ENCODE results near the gene PRLR.
"Not testable (repeated sequence)": the region's sequence is repeated elsewhere in the genome, so short reads cannot be mapped to it uniquely, and the experiment has no call there.

PRLR gene

DNA sequence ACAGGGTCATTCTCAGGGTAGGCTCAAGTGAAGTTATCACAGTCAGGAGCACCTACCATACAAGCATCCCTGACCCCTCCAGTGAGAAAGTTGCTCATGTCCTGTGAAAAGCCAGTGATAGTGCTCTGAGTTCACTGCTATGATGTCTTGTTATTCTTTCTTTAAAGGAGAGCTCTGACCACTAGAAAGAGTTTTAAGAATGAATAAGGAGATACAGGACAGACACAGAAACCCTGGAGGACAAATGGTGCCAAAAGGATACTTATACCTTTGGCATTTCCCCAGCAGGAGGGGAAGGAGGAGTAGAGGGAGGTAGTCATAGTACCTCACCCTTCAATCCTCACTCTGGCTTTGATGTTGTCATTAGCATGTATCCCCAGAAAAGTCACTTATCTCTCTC lies 98.6 kb downstream of the PRLR start:
- H3K9ac ChIP-seq (ENCODE audit: low read depth, low read length): no peak overlapping the region
- H3K36me3 ChIP-seq (ENCODE audit: control insufficient read depth, insufficient read depth, low read length): no peaks in the 10 kb centered on the region
- no peak overlapping the region for H3K4me3 ChIP-seq (ENCODE audit: low read depth, low read length)
- no peaks in the 10 kb centered on the region for H3K9me3 ChIP-seq (ENCODE audit: control insufficient read depth, insufficient read depth, low read length)
- no peaks in the 10 kb centered on the region for H3K4me1 ChIP-seq (ENCODE audit: control insufficient read depth, insufficient read depth, low read length)
- no peaks in the 10 kb centered on the region for H3K27me3 ChIP-seq (ENCODE audit: control insufficient read depth, insufficient read depth, low read length)

DNA sequence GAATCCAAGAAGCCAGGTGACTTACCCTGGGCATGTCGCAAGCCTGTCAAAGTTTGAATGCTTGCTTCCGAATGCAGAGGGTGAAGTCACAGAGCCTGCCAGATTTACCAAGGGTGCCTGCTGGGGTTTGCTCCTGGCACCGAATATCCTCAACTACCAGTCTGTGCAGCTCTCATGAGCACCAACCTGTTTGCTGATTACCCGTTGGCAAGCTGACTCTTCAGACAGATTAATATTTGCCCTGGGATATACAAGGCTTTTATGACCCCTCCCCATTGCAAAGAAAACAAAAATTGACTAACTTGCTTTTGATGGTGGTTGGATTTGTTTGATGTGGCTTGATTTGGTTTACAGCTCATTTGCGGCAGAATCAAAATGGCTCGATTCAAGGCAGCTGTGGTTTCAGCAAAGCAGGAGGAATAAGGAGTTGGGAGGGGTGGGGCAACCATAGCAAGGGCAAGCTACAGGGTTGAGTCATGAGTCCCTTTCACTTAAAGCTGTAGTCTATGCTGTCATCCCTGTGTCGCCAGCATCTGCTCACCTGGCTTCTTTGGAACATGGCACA lies 100.3 kb downstream of the PRLR start:
- no peak overlapping the region for H3K9ac ChIP-seq (ENCODE audit: low read depth, low read length)
- H3K9me3 ChIP-seq (ENCODE audit: control insufficient read depth, insufficient read depth, low read length): no peaks in the 10 kb centered on the region
- H3K27me3 ChIP-seq (ENCODE audit: control insufficient read depth, insufficient read depth, low read length): no peaks in the 10 kb centered on the region
- no peaks in the 10 kb centered on the region for H3K36me3 ChIP-seq (ENCODE audit: control insufficient read depth, insufficient read depth, low read length)
- H3K4me1 ChIP-seq (ENCODE audit: control insufficient read depth, insufficient read depth, low read length): no peaks in the 10 kb centered on the region
- no peak overlapping the region for H3K4me3 ChIP-seq (ENCODE audit: low read depth, low read length)

DNA sequence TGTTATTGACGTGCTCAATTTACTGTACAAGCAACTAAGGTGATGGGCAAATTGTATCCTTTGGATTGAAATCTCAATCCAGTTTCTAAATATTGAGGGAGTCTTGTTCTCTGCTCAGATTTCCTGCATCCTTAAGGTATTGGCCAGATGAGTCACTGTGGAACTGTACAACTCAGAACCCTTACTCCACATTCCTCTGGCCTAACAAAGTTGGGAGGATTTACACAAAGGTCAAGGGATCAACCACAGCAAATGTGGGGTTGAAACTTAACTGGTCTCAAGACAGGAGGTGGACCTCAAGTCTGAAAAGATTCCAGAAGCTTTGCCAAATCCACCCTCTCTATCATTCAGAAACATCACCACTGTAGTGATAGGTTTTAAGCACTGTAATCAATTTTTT lies 101.0 kb downstream of the PRLR start:
- Histone ChIP-seq H3K4me1 (ENCODE audit: control insufficient read depth, insufficient read depth, low read length) (no peaks in the 10 kb centered on the region), H3K9me3 (ENCODE audit: control insufficient read depth, insufficient read depth, low read length) (no peaks in the 10 kb centered on the region), H3K27me3 (ENCODE audit: control insufficient read depth, insufficient read depth, low read length) (no peaks in the 10 kb centered on the region), H3K36me3 (ENCODE audit: control insufficient read depth, insufficient read depth, low read length) (no peaks in the 10 kb centered on the region), H3K4me3 (ENCODE audit: low read depth, low read length) (no peak overlapping the region), H3K9ac (ENCODE audit: low read depth, low read length) (no peak overlapping the region)

DNA sequence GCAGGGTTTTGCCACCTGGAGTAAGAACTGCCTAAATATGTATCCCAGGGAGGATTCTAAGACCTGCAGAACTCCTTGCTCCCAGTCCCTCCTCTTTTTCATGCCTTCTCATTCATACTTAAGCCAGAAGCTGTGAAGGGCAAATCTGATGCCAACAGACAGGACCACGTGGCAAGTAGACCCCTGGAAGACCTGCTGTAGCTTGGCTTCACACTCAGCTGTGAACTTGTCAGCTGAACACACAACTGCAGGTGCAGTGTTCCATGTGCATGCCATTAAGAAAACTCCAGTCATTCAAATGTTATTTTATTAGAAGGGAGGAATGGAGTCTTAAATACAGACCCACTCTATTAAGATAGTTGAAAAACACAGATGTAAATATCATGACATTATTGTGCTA lies 103.3 kb downstream of the PRLR start:
- Histone ChIP-seq H3K9me3 (ENCODE audit: control insufficient read depth, insufficient read depth, low read length) (no peaks in the 10 kb centered on the region), H3K9ac (ENCODE audit: low read depth, low read length) (no peak overlapping the region), H3K36me3 (ENCODE audit: control insufficient read depth, insufficient read depth, low read length) (no peaks in the 10 kb centered on the region), H3K27me3 (ENCODE audit: control insufficient read depth, insufficient read depth, low read length) (no peaks in the 10 kb centered on the region), H3K4me1 (ENCODE audit: control insufficient read depth, insufficient read depth, low read length) (no peaks in the 10 kb centered on the region), H3K4me3 (ENCODE audit: low read depth, low read length) (no peak overlapping the region)

DNA sequence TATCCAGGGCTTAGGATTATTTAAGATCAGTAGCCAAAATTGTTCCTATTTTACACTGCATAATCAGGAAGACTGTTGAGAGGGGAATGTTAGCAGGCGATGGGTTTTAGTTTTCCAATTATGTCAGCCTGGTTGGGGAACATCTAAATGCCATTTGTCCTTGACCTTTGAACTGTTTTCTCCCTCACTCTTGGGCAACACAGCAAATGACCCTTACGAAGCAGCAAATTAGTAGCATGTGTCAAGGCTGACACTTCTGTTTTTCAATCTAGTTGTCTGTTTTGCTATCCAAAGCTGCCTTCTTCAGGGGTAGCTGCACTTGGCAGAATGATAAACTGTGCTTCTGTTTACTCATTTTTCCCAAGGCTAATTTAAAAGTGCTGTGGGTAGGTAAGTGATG lies 104.5 kb downstream of the PRLR start:
- Histone ChIP-seq H3K9me3 (ENCODE audit: control insufficient read depth, insufficient read depth, low read length) (no peaks in the 10 kb centered on the region), H3K4me1 (ENCODE audit: control insufficient read depth, insufficient read depth, low read length) (no peaks in the 10 kb centered on the region), H3K36me3 (ENCODE audit: control insufficient read depth, insufficient read depth, low read length) (no peaks in the 10 kb centered on the region), H3K4me3 (ENCODE audit: low read depth, low read length) (no peak overlapping the region), H3K27me3 (ENCODE audit: control insufficient read depth, insufficient read depth, low read length) (no peaks in the 10 kb centered on the region), H3K9ac (ENCODE audit: low read depth, low read length) (no peak overlapping the region)

DNA sequence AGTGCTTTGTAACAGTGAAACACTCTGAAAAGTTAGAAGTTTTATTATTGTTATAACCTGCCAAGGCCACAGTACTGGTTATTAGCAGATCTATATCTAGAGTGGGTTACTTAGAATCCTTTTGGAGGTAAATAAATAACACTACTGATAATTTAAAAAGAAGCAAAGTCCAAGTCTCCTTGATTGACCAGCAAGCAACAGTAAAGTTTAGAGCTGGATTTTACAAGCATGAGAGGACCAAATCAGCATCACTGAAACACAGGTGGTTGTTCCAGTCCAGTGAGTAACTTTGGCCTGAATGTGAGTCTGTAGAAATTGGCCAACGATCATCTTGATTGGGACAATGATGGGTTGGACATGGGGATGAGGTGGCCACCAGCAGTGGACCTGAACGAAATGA lies 105.4 kb downstream of the PRLR start:
- H3K36me3 ChIP-seq (ENCODE audit: control insufficient read depth, insufficient read depth, low read length): no peaks in the 10 kb centered on the region
- H3K9me3 ChIP-seq (ENCODE audit: control insufficient read depth, insufficient read depth, low read length): no peaks in the 10 kb centered on the region
- H3K4me3 ChIP-seq (ENCODE audit: low read depth, low read length): no peak overlapping the region
- no peak overlapping the region for H3K9ac ChIP-seq (ENCODE audit: low read depth, low read length)
- H3K4me1 ChIP-seq (ENCODE audit: control insufficient read depth, insufficient read depth, low read length): no peaks in the 10 kb centered on the region
- no peaks in the 10 kb centered on the region for H3K27me3 ChIP-seq (ENCODE audit: control insufficient read depth, insufficient read depth, low read length)

DNA sequence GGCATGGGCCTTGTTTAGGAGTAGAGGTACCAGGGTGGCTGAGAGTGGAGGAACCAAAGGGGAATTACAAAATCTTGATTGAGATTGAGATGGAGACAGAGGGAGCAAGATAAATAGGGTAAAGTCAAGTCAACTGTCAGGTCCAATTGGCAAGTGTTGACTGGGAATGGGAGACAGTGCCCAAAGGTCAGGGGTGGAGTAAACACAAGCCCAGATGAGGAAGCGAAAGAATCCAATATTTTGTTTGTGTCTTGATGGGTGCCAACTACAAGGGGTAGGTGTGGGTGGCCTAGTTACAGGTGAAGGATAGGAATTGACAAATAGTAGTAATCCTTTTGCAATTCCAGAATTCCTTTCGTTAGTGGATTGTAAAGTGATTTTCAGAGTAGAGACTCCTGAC lies 107.5 kb downstream of the PRLR start:
- Histone ChIP-seq H3K4me3 (ENCODE audit: low read depth, low read length) (no peak overlapping the region), H3K9me3 (ENCODE audit: control insufficient read depth, insufficient read depth, low read length) (no peaks in the 10 kb centered on the region), H3K36me3 (ENCODE audit: control insufficient read depth, insufficient read depth, low read length) (no peaks in the 10 kb centered on the region), H3K27me3 (ENCODE audit: control insufficient read depth, insufficient read depth, low read length) (no peaks in the 10 kb centered on the region), H3K9ac (ENCODE audit: low read depth, low read length) (no peak overlapping the region), H3K4me1 (ENCODE audit: control insufficient read depth, insufficient read depth, low read length) (no peaks in the 10 kb centered on the region)

DNA sequence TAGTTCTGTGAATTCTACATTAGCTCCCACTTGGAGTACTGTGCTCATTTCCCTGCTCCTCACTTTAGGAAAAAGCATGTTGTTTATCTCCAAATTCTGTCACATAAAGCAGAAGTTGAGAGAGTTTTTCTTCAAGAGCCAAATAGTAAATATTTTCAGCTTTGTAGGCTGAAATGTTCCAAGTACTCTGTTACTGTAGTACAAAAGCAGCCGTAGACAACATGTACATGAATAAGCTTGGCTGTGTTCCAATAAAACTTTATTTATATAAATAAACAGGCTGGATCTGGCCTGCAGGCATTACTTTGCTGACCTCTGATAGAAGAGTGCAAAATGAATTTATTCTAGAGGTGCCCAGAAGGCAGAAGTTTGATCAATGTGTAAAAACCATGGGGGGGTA lies 109.6 kb downstream of the PRLR start:
- Histone ChIP-seq H3K9me3 (ENCODE audit: control insufficient read depth, insufficient read depth, low read length) (no peaks in the 10 kb centered on the region), H3K4me1 (ENCODE audit: control insufficient read depth, insufficient read depth, low read length) (no peaks in the 10 kb centered on the region), H3K36me3 (ENCODE audit: control insufficient read depth, insufficient read depth, low read length) (no peaks in the 10 kb centered on the region), H3K9ac (ENCODE audit: low read depth, low read length) (no peak overlapping the region), H3K27me3 (ENCODE audit: control insufficient read depth, insufficient read depth, low read length) (no peaks in the 10 kb centered on the region), H3K4me3 (ENCODE audit: low read depth, low read length) (no peak overlapping the region)

DNA sequence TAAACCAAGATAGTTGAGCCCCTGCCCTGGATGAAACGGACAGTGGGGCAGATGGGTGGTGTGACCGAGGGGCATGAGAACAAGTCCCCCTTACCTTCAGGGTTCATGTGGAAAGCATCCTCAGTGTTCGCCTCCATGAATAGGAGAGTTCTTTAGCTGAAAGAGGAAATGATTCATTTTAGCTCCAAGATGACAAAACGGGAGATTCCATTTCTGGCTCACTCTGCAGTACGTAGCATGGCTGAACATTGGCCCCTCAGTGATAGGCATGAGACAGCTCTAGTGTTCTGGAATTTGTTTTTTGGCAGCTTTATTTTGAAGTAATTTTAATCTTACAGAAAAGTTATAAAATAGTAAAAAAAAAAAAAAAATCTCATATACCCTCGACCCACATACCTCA lies 112.3 kb downstream of the PRLR start:
- H3K4me3 ChIP-seq (ENCODE audit: low read depth, low read length): no peak overlapping the region
- H3K9ac ChIP-seq (ENCODE audit: low read depth, low read length): no peak overlapping the region
- H3K36me3 ChIP-seq (ENCODE audit: control insufficient read depth, insufficient read depth, low read length): no peaks in the 10 kb centered on the region
- H3K9me3 ChIP-seq (ENCODE audit: control insufficient read depth, insufficient read depth, low read length): no peaks in the 10 kb centered on the region
- H3K4me1 ChIP-seq (ENCODE audit: control insufficient read depth, insufficient read depth, low read length): no peaks in the 10 kb centered on the region
- no peaks in the 10 kb centered on the region for H3K27me3 ChIP-seq (ENCODE audit: control insufficient read depth, insufficient read depth, low read length)

DNA sequence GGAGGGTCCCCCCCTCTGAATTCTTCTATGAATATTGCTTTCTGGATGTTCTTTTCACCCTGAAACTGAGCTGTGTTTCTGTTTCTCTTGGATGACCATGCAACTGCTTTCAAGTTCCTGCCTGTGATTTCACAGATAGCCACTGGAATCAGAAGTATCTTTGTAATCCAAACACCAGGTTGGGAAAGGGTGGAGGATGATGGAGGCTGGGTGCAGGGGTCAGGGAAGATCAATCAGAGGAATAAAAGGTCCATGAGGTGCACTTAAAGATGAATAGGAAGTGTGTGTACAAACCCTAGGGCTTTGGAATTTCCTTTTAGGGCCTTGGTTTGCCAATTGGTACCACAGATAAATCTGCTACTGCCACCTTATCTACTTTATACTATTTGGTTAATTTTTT lies 114.4 kb downstream of the PRLR start:
- Histone ChIP-seq H3K36me3 (ENCODE audit: control insufficient read depth, insufficient read depth, low read length) (no peaks in the 10 kb centered on the region), H3K27me3 (ENCODE audit: control insufficient read depth, insufficient read depth, low read length) (no peaks in the 10 kb centered on the region), H3K4me3 (ENCODE audit: low read depth, low read length) (no peak overlapping the region), H3K4me1 (ENCODE audit: control insufficient read depth, insufficient read depth, low read length) (peaks cover 4% of the 10 kb centered on the region), H3K9me3 (ENCODE audit: control insufficient read depth, insufficient read depth, low read length) (no peaks in the 10 kb centered on the region), H3K9ac (ENCODE audit: low read depth, low read length) (no peak overlapping the region)

DNA sequence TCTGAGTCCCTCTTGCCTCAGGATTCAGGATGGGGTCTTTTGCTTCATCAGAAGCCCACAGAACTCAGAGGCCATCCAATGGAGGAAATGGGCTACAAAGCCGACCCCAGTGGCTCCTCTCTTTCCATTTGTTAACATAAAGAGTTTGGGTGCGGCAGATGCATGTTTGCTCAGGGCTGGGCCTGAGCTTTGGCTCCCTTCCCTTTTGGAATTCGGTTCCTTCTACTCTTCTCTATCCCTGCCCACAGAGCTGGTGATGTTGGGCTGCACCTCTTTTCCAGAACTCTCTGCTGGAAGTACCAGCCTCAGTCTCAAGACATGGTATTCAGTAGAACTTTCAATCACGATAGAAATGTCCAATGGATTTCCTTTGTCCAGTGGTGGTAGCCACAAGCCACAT lies 115.6 kb downstream of the PRLR start:
- Histone ChIP-seq H3K27me3 (ENCODE audit: control insufficient read depth, insufficient read depth, low read length) (no peaks in the 10 kb centered on the region), H3K4me1 (ENCODE audit: control insufficient read depth, insufficient read depth, low read length) (peaks cover 4% of the 10 kb centered on the region), H3K4me3 (ENCODE audit: low read depth, low read length) (no peak overlapping the region), H3K36me3 (ENCODE audit: control insufficient read depth, insufficient read depth, low read length) (no peaks in the 10 kb centered on the region), H3K9ac (ENCODE audit: low read depth, low read length) (no peak overlapping the region), H3K9me3 (ENCODE audit: control insufficient read depth, insufficient read depth, low read length) (no peaks in the 10 kb centered on the region)

DNA sequence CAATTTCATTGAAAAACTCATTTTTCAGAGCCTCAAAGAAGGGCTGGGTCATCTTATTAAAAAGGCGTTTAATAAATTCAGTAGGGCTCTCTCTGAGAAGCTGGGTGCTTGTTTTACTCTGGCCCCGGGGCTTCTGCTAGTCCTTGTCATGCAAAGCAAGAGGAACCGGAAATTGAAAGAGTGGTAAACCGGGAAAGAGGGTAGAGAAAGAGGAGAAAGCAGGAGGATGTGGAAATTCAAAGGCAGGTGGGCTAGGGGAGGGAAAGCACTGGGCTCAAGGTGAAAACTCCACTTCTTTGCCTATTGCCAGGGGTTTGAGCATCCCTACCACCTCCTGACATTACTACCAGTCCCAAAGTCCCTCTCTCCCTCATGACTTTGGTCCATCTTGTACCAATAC lies 118.0 kb downstream of the PRLR start:
- Histone ChIP-seq H3K27me3 (ENCODE audit: control insufficient read depth, insufficient read depth, low read length) (no peaks in the 10 kb centered on the region), H3K9ac (ENCODE audit: low read depth, low read length) (no peak overlapping the region), H3K4me1 (ENCODE audit: control insufficient read depth, insufficient read depth, low read length) (peaks cover 4% of the 10 kb centered on the region), H3K4me3 (ENCODE audit: low read depth, low read length) (no peak overlapping the region), H3K9me3 (ENCODE audit: control insufficient read depth, insufficient read depth, low read length) (no peaks in the 10 kb centered on the region), H3K36me3 (ENCODE audit: control insufficient read depth, insufficient read depth, low read length) (no peaks in the 10 kb centered on the region)

DNA sequence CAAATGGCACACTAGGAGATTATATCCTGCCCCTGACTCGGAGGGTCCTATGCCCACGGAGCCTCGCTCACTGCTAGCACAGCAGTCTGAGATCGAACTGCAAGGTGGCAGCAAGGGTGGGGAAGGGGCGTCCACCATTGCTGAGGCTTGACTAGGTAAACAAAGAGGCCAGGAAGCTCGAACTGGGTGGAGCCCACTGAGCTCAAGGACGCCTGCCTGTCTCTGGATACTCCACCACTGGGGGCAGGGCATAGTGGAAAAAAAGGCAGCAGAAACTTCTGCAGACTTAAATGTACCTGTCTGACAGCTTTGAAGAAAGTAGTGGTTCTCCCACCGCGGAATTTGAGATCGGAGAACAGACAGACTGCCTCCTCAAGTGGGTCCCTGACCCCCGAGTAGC lies 125.7 kb downstream of the PRLR start:
- not testable (repeated sequence) for H3K27me3 ChIP-seq (ENCODE audit: control insufficient read depth, insufficient read depth, low read length); H3K9ac ChIP-seq (ENCODE audit: low read depth, low read length); H3K9me3 ChIP-seq (ENCODE audit: control insufficient read depth, insufficient read depth, low read length); H3K4me1 ChIP-seq (ENCODE audit: control insufficient read depth, insufficient read depth, low read length); H3K4me3 ChIP-seq (ENCODE audit: low read depth, low read length); H3K36me3 ChIP-seq (ENCODE audit: control insufficient read depth, insufficient read depth, low read length)

Data from iPS-15b (cell line).